GM18858 (cell line): Measurements from ENCODE around the gene DNAJC1.
"Not testable (repeated sequence)": the region's sequence is repeated elsewhere in the genome, so short reads cannot be mapped to it uniquely, and the experiment has no call there.

ENCODE experiments used
- ATAC-seq: cut with Tn5 transposase; IDR thresholded peaks from one replicate; pipeline ENCODE4 v1.9.1; 2021; ENCODE audit not compliant: unreplicated experiment

Gene DNAJC1

GRCh38 chr10:21733710-21734109, 269.8 kb downstream of the DNAJC1 start:
- no peak for ATAC-seq

- ATAC-seq, result peak; percentile 81
Observed at GRCh38 chr10:21732067-21732772, 271.3 kb downstream of the DNAJC1 start.

GRCh38 chr10:21728618-21729017, 274.9 kb downstream of the DNAJC1 start:
- no peak for ATAC-seq

- ATAC-seq, result no peak
Observed at GRCh38 chr10:21727452-21728168, 275.9 kb downstream of the DNAJC1 start.

GRCh38 chr10:21726601-21727225, 276.8 kb downstream of the DNAJC1 start:
- ATAC-seq, result no peak

- ATAC-seq, result peak; percentile 78
Observed at GRCh38 chr10:21724687-21725367, 278.7 kb downstream of the DNAJC1 start.

- ATAC-seq, result no peak
Observed at GRCh38 chr10:21724020-21724589, 279.4 kb downstream of the DNAJC1 start.

GRCh38 chr10:21722209-21722608, 281.3 kb downstream of the DNAJC1 start:
- ATAC-seq, result no peak

- ATAC-seq, result no peak
Observed at GRCh38 chr10:21721000-21721665, 282.4 kb downstream of the DNAJC1 start.

GRCh38 chr10:21720090-21720489, 283.4 kb downstream of the DNAJC1 start:
- ATAC-seq, result no peak

GRCh38 chr10:21719502-21719901, 284.0 kb downstream of the DNAJC1 start:
- no peak for ATAC-seq

GRCh38 chr10:21717437-21718054, 286.0 kb downstream of the DNAJC1 start:
- ATAC-seq, result not testable (repeated sequence)

GRCh38 chr10:21715531-21716195, 287.9 kb downstream of the DNAJC1 start:
- no peak for ATAC-seq

- no peak for ATAC-seq
Observed at GRCh38 chr10:21712975-21713374, 290.6 kb downstream of the DNAJC1 start.

- no peak for ATAC-seq
Observed at GRCh38 chr10:21707498-21707897, 296.0 kb downstream of the DNAJC1 start.
